Measurements from ENCODE around the gene MOXD1.

Gene MOXD1

DNA sequence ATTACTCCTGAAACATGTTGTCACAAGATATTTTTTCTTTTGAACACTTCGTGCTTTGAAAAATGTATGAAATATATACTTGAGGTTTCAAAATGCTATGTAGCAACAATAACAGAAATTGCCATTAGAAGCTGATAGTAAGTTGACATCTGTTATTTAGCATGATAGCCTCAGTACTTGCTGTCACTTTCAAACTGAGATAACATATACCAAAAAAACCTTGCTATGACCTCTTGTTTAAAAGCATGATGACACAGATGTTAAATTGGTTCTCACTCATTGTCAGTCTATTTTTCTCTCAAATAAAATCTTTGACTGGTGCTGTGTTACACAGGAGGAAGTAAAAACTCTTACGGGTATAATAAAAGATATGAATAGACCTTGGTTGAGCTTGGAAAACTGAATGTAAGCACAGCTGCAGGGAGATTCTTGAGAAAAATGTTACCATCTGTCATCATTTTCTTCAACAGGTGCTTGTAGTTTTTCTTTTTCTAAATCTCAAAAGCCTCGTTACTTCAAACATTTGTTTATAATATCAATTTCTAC is 18.6 kb downstream of the MOXD1 start:
- H3K27ac ChIP-seq, result no peak overlapping the region
- TF ChIP-seq, protein P1, sequence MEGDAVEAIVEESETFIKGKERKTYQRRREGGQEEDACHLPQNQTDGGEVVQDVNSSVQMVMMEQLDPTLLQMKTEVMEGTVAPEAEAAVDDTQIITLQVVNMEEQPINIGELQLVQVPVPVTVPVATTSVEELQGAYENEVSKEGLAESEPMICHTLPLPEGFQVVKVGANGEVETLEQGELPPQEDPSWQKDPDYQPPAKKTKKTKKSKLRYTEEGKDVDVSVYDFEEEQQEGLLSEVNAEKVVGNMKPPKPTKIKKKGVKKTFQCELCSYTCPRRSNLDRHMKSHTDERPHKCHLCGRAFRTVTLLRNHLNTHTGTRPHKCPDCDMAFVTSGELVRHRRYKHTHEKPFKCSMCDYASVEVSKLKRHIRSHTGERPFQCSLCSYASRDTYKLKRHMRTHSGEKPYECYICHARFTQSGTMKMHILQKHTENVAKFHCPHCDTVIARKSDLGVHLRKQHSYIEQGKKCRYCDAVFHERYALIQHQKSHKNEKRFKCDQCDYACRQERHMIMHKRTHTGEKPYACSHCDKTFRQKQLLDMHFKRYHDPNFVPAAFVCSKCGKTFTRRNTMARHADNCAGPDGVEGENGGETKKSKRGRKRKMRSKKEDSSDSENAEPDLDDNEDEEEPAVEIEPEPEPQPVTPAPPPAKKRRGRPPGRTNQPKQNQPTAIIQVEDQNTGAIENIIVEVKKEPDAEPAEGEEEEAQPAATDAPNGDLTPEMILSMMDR (conservative IDR thresholded peaks at IDR 0.05; ENCODE audit: low read depth, low read length), result no peak

DNA sequence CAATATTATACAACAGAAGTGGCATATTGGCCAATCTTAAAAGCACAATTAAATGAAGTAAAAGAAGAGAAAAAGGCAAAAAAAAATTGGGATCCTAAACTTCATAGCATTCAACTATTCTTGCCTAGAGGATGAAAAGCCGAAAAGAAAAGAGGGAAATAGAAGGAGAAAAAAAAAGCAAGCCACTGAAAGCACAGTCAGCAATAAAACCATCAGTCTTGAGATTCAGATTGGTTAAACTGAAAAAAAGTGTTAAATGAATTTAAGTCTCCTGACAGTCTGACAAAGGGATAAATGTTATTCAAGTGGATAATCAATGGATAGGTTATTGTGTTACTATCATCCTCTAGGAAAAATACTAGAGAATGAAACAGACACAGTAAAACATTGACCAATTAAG is 19.9 kb downstream of the MOXD1 start:
- Histone ChIP-seq H3K4me2 (no peak overlapping the region), H3K27ac (no peak overlapping the region), H3K9ac (no peak overlapping the region), H4K20me1 (ENCODE audit: insufficient read depth) (no peaks in the 10 kb centered on the region), H3K79me2 (ENCODE audit: insufficient read depth, low read depth) (no peaks in the 10 kb centered on the region), H3K27me3 (ENCODE audit: insufficient read depth, low read depth) (no peaks in the 10 kb centered on the region), H2AFZ (ENCODE audit: low read depth) (no peak overlapping the region), H3K36me3 (ENCODE audit: insufficient read depth) (no peaks in the 10 kb centered on the region), H3K4me3 (IDR thresholded peaks at IDR 0.05; ENCODE audit: insufficient read depth, low read depth, low read length) (no peak overlapping the region), H3K4me1 (ENCODE audit: low read depth, poor library complexity, severe bottlenecking) (no peaks in the 10 kb centered on the region)
- TF ChIP-seq, protein P1 (conservative IDR thresholded peaks at IDR 0.05; ENCODE audit: low read depth, low read length), result no peak

More for the DNA sequence above, 18.6 kb downstream of the MOXD1 start:
- Histone ChIP-seq H2AFZ (ENCODE audit: low read depth) (no peak overlapping the region), H4K20me1 (ENCODE audit: insufficient read depth) (no peaks in the 10 kb centered on the region), H3K27me3 (ENCODE audit: insufficient read depth, low read depth) (no peaks in the 10 kb centered on the region), H3K4me2 (no peak overlapping the region), H3K36me3 (ENCODE audit: insufficient read depth) (no peaks in the 10 kb centered on the region), H3K4me1 (ENCODE audit: low read depth, poor library complexity, severe bottlenecking) (no peaks in the 10 kb centered on the region), H3K4me3 (IDR thresholded peaks at IDR 0.05; ENCODE audit: insufficient read depth, low read depth, low read length) (no peak overlapping the region), H3K79me2 (ENCODE audit: insufficient read depth, low read depth) (no peaks in the 10 kb centered on the region), H3K9ac (no peak overlapping the region)

DNA sequence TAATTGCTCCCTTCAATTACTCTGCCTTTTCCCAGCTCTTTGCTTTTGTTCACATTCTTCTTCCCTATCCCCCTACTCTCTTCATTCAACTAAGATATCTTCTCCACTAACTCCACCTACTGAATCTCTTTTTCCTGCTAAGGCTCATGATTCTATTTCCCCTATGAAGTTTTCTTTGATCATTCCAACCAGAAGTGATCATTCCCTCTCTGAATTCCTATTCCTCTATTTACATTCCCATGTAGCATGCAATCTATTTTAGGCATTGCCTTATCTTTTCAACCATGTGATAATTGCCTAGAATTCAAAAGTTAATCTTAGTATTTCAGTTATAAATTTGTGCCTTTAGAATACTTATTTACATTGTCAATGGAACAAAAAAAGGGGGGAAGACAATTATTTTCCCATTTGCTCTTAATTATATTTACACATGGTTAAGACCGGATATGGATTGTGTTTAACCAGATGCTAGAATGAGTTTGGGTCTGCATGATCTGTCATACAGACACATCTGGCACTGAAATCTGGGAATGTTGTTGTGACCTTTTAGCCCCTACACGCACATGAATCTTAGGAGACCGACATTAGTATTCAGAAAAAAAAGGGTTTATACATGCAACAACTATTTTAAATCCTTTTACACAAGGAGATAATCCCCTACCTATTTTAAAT is 20.8 kb downstream of the MOXD1 start:
- Histone ChIP-seq H3K79me2 (ENCODE audit: insufficient read depth, low read depth) (no peaks in the 10 kb centered on the region), H4K20me1 (ENCODE audit: insufficient read depth) (no peaks in the 10 kb centered on the region), H3K4me3 (IDR thresholded peaks at IDR 0.05; ENCODE audit: insufficient read depth, low read depth, low read length) (no peak overlapping the region), H3K27me3 (ENCODE audit: insufficient read depth, low read depth) (no peaks in the 10 kb centered on the region), H3K4me2 (no peak overlapping the region), H3K36me3 (ENCODE audit: insufficient read depth) (no peaks in the 10 kb centered on the region), H2AFZ (ENCODE audit: low read depth) (no peak overlapping the region), H3K9ac (no peak overlapping the region), H3K27ac (no peak overlapping the region), H3K4me1 (ENCODE audit: low read depth, poor library complexity, severe bottlenecking) (no peaks in the 10 kb centered on the region)
- TF ChIP-seq, protein P1 (conservative IDR thresholded peaks at IDR 0.05; ENCODE audit: low read depth, low read length), result no peak

DNA sequence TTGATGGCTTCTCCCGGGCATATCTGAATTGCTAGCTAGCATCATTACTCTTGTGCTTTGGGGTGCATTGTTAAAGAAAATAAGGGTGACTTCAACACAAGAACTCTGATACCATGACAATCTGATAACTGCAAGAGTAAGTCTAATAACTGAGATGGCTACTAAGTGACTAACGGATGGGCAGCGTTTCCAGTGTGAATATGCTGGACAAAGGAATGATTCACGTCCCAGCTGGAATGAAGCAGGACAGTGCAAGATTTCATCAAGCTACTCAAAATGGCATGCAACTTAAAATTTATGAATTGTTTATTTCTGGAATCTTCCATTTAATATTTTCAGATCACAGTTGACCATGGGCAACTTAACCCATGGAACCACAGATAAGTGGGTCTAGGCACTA is 31.7 kb downstream of the MOXD1 start:
- Histone ChIP-seq H3K27ac (no peak overlapping the region), H3K36me3 (ENCODE audit: insufficient read depth) (no peaks in the 10 kb centered on the region; the same call in 1 of the 2 replicates), H3K4me2 (no peak overlapping the region), H3K9ac (no peak overlapping the region), H2AFZ (ENCODE audit: low read depth) (no peak overlapping the region), H3K27me3 (ENCODE audit: insufficient read depth, low read depth) (no peaks in the 10 kb centered on the region), H3K4me3 (IDR thresholded peaks at IDR 0.05; ENCODE audit: insufficient read depth, low read depth, low read length) (no peak overlapping the region), H4K20me1 (ENCODE audit: insufficient read depth) (no peaks in the 10 kb centered on the region), H3K79me2 (ENCODE audit: insufficient read depth, low read depth) (no peaks in the 10 kb centered on the region), H3K4me1 (ENCODE audit: low read depth, poor library complexity, severe bottlenecking) (peaks cover 22% of the 10 kb centered on the region)
- TF ChIP-seq, protein P1 (conservative IDR thresholded peaks at IDR 0.05; ENCODE audit: low read depth, low read length), result no peak
